NCI-H1092 (cell line): ENCODE data around the gene AUH.

Source experiments
- DNase-seq: peaks from one replicate; lab custom pipeline; 2025; lab: John Stamatoyannopoulos, UW

The AUH gene

DNA sequence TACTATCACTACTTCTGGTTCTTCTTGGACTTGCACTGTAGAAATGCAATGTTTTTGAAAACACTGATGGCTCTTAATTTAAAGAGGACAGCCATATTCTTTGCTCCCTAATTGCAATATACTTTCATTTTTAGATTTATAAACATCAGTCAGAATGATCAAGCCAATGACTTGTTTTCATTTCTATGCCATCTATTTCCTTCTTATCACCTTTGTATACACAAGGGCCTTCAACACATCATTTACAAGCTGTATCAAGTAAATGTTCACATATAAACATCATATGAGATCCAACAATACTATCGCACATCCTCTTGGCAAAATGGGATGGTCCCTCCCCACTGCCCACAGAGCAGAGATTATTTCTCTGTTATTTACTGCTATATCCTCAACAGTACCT is 24.9 kb downstream of the AUH start:
- no peak for DNase-seq

DNA sequence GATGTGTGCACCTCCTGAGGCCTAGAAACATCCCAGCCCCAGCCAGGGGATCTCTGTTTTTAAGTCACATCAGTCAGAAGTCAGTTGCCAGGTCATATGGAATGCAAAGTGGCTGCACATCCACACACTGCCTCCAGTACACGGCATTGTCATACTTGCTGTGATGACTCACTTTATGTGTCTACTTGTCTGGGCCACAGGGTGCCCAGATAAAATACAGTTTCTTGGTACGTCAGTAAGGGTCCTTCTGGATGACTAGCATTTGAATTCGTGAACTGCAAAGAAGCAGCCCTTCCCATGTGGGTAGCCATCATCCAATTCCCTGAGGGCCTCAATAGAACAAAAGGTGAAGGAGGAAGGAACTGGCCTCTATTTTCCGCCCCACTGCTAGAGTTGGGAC is 27.7 kb downstream of the AUH start:
- no peak for DNase-seq

DNA sequence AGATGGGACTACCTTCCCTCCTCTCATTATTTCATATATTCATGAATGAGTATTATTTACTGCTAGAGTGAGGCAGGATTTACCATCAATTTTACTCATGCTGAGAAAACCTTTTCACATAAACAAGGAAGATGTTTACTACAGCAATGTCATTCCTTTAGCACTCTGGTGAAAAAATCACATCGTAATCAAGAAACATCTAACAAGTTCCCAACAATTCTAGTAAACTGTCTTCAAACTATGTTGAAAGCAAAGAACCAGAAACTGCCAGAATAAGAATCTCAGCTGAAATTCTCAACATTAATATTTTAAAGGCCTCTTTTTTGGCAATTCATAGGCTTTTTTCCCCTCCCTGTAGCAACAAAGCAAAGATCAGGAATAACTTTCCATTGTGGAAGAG is 28.2 kb downstream of the AUH start:
- no peak for DNase-seq

DNA sequence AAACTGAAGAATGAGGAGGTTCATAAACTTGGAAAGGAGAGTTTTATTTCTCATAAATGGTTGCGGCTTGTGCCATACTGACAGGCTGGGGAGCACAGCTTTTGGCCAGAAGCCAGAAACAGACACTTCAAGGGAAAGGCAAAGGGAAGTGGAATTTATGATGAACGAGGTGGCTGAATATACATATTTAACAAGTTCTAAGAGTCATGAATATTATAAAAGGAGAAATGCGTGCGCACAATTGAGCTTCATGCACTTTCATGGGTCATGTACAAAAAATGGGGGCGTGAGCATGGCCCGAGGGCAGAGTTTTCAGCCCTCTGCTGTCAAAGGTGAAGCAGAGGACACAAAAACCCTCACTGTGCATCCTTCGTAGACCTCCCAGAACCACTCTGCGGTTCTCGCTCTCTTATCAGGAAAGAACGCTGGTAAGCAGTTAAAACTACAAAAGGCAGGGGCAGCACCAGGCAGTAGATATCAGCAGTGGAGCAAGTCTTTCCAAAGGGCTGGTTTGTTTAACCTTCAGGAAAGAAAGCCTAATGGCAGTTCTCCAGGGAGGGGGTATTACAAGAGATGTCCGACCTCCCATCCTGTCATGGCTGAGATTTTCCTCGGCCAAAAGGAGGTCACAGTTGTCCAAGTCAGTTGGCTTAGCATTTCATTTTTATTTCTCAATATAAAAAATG is 29.0 kb downstream of the AUH start:
- no peak for DNase-seq

DNA sequence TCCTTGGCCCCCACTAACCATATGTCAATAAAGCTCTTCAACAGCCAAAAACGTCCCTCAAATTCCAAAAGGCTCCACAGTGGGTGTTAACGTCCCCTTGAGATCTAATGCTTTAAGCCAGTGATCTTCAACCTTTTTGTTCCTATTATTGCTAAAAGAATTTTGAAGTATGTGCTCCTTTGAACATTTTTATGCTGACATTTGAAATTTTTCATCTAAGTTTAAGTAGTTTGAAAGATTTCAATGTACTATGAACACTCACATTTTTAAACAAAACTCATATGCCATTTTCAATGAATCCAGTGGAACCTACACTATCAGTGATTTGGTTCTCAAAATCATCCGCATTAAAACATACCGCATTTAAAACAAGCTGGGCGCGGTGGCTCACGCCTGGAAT is 29.9 kb downstream of the AUH start:
- no peak for DNase-seq

DNA sequence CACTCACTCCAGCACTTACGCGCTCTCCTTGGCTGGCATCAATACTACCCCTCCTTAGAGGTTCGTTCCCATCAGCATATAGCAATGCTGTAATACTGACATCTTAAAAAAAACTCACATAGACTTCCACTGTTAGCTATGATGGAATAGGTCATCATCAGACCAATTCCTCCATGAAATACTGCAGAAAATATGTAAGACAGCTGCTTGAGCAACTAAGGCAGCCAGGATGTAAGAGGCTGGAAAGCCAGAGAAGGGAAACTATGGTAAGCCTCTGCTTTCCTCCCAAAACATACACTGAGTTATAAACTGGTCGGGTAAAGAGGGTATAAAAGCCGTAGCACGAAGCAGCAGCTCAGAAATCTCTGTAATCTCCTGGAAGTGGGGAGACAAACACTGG is 33.5 kb downstream of the AUH start:
- DNase-seq = no peak

DNA sequence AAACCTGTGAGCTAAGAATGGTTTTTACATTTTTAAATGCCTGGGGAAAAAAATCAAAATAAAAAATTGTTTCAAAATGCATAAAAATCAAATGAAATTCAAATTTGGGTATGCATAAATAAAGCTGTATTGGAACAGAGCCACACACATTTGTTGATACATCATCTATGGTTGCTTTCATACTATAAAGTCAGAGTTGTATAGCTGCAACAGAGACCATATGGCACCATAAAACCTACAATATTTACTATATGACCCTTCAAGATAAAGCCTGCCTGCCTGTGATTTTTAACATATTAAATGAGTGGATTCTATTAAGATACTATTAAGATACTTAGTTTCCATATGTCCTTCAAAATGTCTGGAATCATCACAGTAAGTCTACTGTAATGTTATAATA is 40.0 kb downstream of the AUH start:
- DNase-seq = no peak

DNA sequence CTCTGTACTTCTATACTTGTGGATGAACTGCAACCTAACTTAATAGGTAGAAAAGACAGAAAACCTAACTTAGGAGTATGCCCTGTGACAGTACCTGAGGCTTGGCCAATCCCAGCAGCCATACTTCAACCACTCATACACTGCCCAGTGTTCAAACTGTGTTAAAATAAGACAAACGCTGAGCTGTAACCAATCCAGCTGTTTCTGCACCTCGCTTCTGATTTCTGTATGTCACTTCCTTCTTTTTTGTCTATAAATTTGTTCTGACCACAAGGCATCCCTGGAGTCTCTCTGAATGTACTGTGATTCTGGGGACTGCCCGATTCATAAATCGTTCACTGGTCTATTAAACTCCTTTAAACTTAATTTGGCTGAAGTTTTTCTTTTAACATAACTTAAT is 41.4 kb downstream of the AUH start:
- DNase-seq = no peak

DNA sequence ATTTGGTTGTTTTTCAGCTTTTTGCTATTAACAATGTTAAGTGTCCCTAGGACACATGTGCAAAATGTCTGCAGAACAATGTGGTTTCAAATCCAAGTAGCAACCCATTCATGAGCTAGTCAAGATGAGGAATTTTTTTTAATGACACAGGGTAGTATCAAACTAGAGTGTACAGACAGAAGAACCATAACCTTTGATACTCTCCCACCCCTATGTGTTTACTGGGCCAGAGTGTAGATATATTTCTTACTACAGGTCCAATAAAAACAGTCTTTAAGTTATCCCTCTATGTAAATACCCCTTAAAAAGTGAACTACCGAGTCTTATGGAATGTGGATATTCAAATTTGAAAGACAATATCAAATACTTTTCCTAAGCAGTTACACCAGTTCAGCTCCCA is 45.6 kb downstream of the AUH start:
- DNase-seq = no peak

DNA sequence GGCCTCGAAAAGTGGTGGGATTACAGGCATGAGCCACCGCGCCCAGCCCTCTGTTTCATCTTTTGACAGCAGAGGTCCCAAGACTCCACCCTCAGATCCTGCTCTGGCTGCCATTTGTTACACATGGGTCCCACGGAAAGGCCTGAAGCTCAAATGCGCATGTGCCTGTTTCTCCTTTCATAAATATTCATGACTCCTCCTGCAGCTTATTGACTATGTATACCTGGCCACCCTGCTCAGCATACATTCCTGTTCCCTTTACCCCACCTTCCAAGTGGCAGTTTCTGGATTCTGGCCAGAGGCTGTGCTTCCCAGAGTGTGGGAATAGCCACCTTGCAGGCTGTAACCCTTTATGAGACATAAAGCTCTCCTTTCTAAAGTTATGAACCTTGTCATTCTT is 46.5 kb downstream of the AUH start:
- no peak for DNase-seq

DNA sequence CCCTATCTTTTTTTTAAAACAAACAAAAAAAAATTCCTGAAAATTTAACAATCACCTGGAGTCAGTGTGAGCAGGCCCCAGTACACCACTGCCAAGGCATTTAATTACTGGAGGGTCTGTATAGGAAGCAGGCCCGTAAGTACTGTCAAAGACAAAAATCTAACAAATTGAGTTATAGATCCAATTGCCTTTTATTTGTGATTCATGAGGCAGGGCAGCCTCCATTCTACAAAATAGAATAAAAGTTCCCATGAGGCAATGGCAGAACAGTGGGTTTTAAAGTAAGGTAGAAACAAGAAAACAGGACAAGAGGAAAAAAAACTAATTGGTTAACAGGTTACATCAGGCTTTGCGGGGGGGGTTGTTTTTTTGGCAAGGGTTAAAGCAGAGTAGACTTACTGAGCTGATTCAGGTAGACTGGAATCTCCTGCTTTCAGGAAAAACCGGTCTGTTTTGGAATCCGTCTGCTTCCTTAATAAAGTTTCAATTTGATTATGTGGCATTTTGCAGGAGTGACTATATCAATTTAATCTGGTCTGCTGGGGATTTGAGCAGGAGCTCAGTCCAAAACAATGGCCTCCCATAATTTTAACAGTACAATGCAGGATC is 48.9 kb downstream of the AUH start:
- no peak for DNase-seq

DNA sequence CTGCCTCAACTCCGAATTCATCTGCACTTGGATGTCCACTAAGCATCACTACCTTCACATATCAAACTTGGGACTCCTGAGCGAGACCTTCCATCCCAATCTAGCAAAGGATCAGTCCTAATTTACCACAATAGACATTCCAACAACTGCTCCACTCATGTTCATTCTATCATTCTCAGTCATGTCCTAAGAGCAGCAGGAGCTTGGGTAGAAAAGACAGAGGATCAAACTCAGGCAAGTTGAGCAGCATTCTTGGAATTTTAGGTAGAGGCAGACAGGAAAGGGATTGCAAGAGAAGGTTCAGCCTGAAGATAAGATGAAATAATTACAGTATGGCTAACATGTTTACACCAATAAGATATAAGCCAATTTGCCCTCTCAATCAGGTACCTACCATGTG is 51.7 kb downstream of the AUH start:
- DNase-seq = no peak

DNA sequence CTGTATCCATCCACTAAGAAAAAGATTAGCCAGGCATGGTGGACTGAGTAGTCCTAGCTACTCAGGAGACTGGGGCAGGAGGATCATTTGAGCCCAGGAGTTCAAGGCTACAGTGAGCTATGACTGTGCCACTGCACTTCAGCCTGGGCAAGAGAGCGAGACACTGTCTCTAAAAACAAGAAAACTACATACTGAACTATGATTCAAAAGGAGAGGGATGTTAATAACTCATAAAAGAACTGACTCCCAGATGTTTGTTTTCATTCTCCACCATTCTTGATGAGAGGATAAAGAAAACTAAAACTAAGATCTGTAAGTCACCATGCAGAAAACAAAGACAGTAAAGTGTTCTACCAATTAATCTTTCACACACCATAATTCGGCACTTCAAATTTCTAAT is 53.5 kb downstream of the AUH start:
- DNase-seq = no peak

DNA sequence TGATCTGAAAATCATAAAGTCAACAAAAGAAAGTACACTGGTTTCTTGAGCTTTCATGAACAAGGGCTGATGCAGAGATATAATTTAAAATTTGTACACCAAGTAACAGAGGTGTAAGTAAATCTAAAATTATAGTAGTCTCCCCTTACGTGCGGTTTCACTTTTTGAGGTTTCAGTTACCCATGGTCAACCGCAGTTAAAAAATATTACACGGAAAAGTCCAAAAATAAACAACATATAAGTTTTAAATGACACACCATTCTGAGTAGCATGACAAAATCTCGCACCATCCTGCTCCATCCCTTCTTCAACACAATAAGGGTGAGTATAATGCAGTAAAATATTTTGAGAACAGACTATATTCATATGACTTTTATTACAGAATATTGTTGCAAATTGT is 54.4 kb downstream of the AUH start:
- DNase-seq = no peak

DNA sequence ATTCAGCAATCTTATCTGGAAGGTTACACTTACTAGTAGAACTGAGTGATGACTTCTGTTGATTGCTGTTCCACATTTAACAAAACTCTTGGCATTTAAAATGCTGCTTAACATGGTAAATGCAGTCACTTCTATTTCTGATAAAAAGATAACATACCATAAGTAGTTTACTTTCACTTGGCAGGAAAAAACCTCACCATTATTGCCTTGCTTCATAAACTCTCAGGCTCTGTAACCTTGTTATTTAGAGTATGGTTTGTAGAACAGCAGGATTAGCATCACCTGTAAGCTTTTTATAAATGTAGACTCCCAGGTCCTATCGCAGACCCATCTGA is 55.5 kb downstream of the AUH start:
- DNase-seq = no peak

DNA sequence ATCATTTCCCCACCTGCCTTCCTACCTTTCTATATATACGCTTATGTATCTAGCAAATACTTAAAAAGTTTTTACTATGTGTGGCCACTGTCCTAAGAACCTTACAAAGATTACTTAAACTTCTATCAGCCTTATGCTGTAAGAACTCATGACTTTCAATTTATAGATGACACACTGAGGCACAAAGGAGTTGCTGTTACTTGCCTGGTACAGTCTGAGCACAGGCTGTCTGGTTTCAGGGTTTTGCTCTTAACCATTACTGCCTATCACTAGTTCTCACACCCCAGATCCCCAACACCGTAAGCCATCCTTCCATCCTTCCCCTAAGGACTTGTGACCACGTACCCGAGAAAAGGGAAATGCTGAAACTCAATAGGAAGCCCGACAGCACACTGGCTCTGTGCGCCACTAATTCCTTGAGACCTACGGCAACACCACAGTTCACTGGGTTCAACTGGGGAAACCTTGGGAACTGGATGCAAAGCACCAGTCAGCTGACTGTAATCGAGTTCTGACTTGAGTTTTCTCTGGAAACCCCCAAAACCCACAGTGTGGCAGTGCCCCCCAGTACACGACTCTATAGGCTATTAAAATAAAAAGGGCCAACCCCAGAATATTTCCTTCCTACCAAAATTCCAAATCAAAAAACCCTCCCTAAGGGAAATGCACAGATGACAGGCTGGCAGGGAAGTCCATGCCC is 56.0 kb downstream of the AUH start:
- no peak for DNase-seq

DNA sequence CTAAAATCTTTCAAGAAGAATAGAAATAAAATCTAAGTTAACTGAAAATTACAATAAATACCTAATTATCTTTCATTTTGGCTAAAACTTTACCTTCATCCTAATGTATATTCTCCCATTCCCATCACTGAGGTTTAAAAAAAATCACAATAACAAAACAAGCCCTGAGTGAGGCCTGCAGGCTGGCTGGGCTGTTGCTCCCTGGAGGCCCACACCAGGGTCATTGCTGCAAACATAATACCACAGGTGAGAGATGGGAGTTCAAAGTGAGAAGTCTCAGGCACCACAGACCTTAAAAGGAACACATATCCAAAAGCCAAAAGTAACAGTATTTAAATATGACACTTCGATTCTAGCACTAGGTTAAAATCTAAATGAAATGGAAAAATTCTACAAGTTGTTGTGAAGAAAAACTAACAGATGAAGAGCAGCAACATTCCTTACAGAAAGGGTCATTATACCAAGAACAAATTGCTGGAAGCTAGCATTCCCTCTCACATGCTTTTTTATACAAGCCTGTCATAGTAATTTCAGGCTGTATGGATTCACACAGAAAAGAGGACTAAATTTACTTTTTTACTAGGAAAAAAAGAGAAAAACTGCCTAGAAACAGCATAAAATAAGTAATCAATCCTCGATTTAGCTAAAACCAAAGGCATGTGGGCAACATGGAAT is 57.8 kb downstream of the AUH start:
- no peak for DNase-seq

DNA sequence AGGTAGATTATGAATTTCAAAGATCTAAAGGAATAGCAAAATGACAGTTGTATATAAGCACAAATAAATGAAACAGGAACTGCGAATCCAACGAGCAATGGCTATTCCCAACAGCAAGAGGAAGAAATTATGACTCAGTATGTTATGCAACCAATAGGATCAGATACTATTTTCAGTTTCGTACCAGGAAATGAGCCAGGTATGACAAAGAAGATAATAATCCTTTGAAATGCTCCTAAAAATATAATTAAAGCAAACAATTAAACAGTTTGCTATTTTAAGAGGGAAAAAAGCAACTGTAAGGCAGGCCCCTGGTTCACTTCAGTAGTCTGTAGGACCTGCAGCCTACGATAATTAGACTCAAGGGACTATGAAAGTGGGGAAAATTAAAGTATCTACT is 58.9 kb downstream of the AUH start:
- DNase-seq = no peak

DNA sequence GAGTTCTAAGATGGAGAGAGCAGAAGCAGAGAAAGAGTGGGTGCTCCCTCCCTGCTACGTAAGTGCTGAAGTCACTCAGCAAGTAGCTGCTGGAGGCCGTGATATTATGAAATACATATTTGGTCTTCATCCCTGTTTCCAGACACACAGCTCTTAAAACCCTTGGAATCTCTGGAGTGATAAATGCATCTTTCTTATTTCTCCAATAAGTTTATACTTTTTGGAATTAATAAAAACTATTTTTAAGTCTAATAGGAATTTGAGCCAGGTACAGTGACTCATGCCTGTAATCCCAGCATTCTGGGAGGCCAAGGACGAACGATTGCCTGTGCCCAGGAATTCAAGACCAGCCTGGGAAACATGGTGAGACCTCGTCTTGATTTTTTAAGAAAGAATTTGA is 60.6 kb downstream of the AUH start:
- DNase-seq = no peak

DNA sequence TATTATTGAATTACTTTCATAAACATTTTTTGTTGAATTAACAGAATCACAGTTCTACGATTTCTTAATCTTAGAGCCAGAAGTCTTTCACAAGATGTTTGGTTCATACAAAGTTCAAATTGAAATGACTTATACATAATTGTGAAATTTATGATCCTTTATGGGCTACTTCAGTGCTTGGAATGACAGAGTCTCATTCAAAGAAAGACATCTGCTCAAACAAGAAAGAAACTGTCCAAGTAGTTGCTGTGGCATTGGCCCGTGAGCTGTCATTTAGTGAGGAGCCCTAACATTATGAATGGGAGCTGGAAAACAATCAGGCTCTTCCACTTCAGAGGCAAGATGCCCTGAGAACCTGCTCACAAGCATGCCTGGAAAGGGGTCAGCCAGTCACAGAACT is 63.4 kb downstream of the AUH start:
- no peak for DNase-seq

DNA sequence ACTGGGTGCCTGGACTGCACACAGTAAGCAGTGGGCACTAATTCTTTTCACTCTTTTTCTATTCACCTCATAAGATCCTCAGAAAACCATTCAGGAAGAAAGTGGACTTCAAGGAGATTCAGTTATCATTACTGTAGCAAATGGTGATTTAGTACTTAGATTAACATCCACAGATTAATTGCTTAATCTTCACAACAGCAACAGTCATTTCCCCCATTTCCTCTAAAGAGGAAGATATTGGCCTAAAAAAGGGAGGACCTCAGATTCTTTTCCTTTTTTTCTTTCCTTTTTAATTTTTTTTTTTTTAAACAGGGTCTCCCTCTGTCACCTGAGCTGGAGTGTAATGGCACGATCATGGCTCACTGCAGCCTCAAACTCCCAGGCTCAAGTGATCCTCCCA is 64.4 kb downstream of the AUH start:
- no peak for DNase-seq

DNA sequence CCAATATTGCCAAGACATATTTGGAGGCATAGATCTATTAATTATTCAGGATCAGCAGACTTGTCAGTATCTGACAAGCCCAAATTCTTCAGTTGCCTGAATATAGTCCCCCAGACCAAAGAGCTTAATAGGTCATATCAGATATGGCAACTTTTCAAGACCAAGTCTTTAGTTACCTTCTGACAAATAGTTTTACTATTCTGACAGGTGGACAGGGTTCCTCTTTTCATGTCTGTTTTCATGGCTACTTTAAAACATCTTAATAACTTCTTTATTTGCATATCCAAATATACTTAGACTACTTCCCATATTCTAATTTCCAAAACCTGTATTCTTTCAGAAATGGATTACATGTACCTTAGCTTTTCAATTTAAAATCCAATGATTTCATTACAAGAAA is 65.4 kb downstream of the AUH start:
- no peak for DNase-seq

DNA sequence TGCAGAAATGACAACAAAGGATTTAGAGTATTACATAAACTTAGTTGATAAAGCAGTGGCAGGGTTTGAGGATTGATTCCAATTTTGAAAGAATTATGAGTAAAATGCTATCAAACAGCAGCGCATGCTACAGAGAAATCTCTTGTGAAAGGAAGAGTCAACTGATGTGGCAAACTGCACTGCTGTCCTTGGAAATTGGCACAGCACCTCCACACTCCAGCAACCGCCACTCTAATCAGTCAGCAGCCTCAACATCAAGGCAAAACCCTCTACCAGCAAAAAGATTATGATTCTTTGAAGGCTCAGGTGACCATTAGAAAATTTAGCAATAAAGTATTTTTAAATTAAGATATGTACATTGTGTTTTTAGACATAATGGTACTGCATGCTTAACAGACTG is 66.4 kb downstream of the AUH start:
- no peak for DNase-seq
